ENCODE results near the gene NAA15.

DNA sequence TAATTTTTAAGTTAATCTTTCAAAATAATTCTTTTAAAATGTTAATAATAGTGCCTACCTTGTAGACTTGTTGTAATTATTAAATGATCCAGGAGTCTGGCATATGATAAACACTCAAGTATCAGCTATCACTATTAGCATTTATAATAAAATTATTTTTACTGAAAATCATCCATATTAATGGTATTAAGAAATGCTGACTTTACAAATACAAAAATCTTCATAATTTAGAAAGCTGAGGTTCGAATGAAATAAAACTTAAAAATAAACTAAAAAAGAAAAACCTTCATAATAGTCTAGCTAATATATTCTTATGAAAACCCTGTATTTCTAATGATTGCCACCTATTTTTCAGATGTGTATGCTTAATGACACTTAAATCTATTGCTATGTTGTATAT, 26.5 kb upstream of the NAA15 start:
- TF ChIP-seq, protein P1, sequence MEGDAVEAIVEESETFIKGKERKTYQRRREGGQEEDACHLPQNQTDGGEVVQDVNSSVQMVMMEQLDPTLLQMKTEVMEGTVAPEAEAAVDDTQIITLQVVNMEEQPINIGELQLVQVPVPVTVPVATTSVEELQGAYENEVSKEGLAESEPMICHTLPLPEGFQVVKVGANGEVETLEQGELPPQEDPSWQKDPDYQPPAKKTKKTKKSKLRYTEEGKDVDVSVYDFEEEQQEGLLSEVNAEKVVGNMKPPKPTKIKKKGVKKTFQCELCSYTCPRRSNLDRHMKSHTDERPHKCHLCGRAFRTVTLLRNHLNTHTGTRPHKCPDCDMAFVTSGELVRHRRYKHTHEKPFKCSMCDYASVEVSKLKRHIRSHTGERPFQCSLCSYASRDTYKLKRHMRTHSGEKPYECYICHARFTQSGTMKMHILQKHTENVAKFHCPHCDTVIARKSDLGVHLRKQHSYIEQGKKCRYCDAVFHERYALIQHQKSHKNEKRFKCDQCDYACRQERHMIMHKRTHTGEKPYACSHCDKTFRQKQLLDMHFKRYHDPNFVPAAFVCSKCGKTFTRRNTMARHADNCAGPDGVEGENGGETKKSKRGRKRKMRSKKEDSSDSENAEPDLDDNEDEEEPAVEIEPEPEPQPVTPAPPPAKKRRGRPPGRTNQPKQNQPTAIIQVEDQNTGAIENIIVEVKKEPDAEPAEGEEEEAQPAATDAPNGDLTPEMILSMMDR (IDR thresholded peaks at IDR 0.05; ENCODE audit: low read depth, low read length, poor library complexity, severe bottlenecking) = no peak
- no peak for TF ChIP-seq EZH2phosphoT487 (IDR thresholded peaks at IDR 0.05; ENCODE audit: borderline replicate concordance, low read length)
